ENCODE results near the gene PRDM12.
A peak's percentile ranks its signal among the peaks of the same experiment; 100 is the strongest.
"Not testable (repeated sequence)": the region's sequence is repeated elsewhere in the genome, so short reads cannot be mapped to it uniquely, and the experiment has no call there.

Gene PRDM12

DNA sequence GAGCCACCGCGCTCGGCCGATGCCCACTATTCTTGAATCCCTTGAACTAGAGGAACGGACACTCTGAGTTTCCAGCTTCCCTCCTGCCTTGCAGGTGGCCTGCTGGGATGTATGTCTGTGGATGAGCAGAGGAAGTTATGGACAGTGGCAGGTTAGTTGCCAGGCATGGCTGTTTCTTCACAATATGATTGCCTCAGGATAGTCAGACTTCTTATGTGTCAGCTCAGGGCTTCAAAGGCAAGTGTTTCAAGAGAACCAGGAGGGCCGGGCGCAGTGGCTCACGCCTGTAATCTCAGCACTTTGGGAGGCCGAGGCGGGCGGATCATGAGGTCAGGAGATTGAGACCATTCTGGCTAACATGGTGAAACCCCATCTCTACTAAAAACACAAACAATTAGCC is 21.6 kb downstream of the PRDM12 start:
- not testable (repeated sequence) for H3K9ac ChIP-seq (ENCODE audit: low read depth, low read length); H3K36me3 ChIP-seq (ENCODE audit: insufficient read depth, low read depth, low read length); H3K4me3 ChIP-seq (ENCODE audit: low read length); H3K4me1 ChIP-seq (ENCODE audit: insufficient read depth, low read length); H3K9me3 ChIP-seq (ENCODE audit: insufficient read depth, low read depth, low read length); H3K27ac ChIP-seq (ENCODE audit: low read length)
- H3K27me3 ChIP-seq (ENCODE audit: insufficient read depth, low read length) = peaks cover 21% of the 10 kb centered on the region

- Histone ChIP-seq H3K36me3 (ENCODE audit: insufficient read depth, low read depth, low read length) (no peaks in the 10 kb centered on the region), H3K27ac (ENCODE audit: low read length) (no peak overlapping the region), H3K4me3 (ENCODE audit: low read length) (no peak overlapping the region), H3K27me3 (ENCODE audit: insufficient read depth, low read length) (peaks cover 7% of the 10 kb centered on the region), H3K9me3 (ENCODE audit: insufficient read depth, low read depth, low read length) (peaks cover 7% of the 10 kb centered on the region; the same call in 1 of the 2 replicates), H3K4me1 (ENCODE audit: insufficient read depth, low read length) (peaks cover 4% of the 10 kb centered on the region; the same call in 1 of the 2 replicates), H3K9ac (ENCODE audit: low read depth, low read length) (no peak overlapping the region)
These were observed 23.2 kb downstream of the PRDM12 start for GRCh38 chr9:130687615-130688014.

DNA sequence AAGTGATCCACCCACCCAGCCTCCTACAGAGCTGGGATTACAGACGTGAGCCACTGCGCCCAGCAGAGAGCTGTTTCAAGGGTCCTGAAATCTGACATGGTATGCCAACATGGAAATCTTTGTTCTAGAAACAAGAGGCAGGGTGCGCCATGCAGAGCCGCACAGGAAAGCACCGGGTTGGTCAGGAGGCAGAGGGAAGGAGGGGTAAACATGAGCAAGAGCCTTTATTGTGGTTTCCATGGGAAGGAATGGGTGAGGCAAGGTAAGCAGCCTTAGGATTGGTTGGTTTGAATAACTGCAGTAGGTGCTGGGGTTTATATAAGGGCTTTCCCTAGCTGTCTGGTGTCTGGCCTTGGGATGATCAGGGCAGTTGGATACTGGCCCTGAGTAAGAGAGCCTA is 23.7 kb downstream of the PRDM12 start:
- Histone ChIP-seq H3K9me3 (ENCODE audit: insufficient read depth, low read depth, low read length) (peaks cover 7% of the 10 kb centered on the region; the same call in 1 of the 2 replicates), H3K4me3 (ENCODE audit: low read length) (no peak overlapping the region), H3K27me3 (ENCODE audit: insufficient read depth, low read length) (peaks cover 3% of the 10 kb centered on the region), H3K4me1 (ENCODE audit: insufficient read depth, low read length) (peaks cover 7% of the 10 kb centered on the region; the same call in 1 of the 2 replicates), H3K27ac (ENCODE audit: low read length) (no peak overlapping the region), H3K9ac (ENCODE audit: low read depth, low read length) (no peak overlapping the region), H3K36me3 (ENCODE audit: insufficient read depth, low read depth, low read length) (no peaks in the 10 kb centered on the region)

GRCh38 chr9:130689572-130689936 is 25.2 kb downstream of the PRDM12 start:
- Histone ChIP-seq H3K4me1 (ENCODE audit: insufficient read depth, low read length) (peaks cover 8% of the 10 kb centered on the region; the same call in 1 of the 2 replicates), H3K27ac (ENCODE audit: low read length) (no peak overlapping the region), H3K9me3 (ENCODE audit: insufficient read depth, low read depth, low read length) (peaks cover 7% of the 10 kb centered on the region; the same call in 1 of the 2 replicates), H3K27me3 (ENCODE audit: insufficient read depth, low read length) (no peaks in the 10 kb centered on the region), H3K9ac (ENCODE audit: low read depth, low read length) (no peak overlapping the region), H3K36me3 (ENCODE audit: insufficient read depth, low read depth, low read length) (no peaks in the 10 kb centered on the region), H3K4me3 (ENCODE audit: low read length) (no peak overlapping the region; the same call in 1 of the 2 replicates)

DNA sequence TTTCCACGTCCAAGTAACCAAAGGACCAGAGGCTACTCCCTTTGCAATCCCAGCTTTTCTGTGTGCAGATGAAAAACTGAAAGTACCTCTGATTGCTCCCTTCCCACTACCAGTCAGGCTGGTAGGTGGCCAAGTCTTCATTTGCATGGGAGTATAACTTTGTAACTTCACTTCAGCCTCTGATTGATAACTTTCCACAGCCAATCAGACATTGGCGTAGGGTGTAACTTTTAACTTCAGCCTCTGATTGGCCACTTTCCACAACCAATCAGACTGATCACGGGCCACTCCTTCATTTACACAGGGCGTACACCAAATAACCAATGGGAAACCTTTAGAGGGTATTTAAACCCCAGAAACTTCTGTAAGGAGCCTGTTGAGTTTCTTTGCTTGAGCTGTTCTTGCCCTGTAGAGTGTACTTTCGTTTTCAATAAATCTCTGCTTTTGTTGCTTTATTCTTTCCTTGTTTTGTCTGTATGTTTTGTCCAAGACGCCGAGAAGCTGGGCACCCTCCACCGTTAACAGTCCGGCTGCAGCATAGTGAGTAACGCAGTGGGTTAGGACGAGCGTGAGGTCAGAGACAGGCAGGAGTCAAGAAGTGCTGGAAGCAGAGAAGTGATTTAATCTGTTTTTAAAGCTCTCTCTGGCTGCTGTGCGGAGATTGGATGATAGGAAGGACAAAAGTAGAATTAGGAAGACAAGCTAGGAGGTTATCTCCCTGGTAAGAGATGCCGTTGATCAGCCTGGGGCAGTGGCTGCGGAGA is 25.7 kb downstream of the PRDM12 start:
- Histone ChIP-seq H3K36me3 (ENCODE audit: insufficient read depth, low read depth, low read length) (peaks cover 3% of the 10 kb centered on the region), H3K27me3 (ENCODE audit: insufficient read depth, low read length) (no peaks in the 10 kb centered on the region), H3K27ac (ENCODE audit: low read length) (no peak overlapping the region), H3K9me3 (ENCODE audit: insufficient read depth, low read depth, low read length) (peaks cover 2% of the 10 kb centered on the region; the same call in 1 of the 2 replicates), H3K4me3 (ENCODE audit: low read length) (peak overlapping the region; percentile 22; the same call in 1 of the 2 replicates), H3K4me1 (ENCODE audit: insufficient read depth, low read length) (peaks cover 8% of the 10 kb centered on the region; the same call in 1 of the 2 replicates), H3K9ac (ENCODE audit: low read depth, low read length) (peak overlapping the region; percentile 29; the same call in 1 of the 2 replicates)

- Histone ChIP-seq H3K9me3 (ENCODE audit: insufficient read depth, low read depth, low read length) (no peaks in the 10 kb centered on the region), H3K27ac (ENCODE audit: low read length) (no peak overlapping the region), H3K27me3 (ENCODE audit: insufficient read depth, low read length) (no peaks in the 10 kb centered on the region), H3K4me1 (ENCODE audit: insufficient read depth, low read length) (peaks cover 8% of the 10 kb centered on the region; the same call in 1 of the 2 replicates), H3K4me3 (ENCODE audit: low read length) (peak overlapping the region; percentile 99), H3K9ac (ENCODE audit: low read depth, low read length) (peak overlapping the region; percentile 96; the same call in 1 of the 2 replicates), H3K36me3 (ENCODE audit: insufficient read depth, low read depth, low read length) (peaks cover 25% of the 10 kb centered on the region)
These were observed 27.9 kb downstream of the PRDM12 start for GRCh38 chr9:130692321-130692720.

DNA sequence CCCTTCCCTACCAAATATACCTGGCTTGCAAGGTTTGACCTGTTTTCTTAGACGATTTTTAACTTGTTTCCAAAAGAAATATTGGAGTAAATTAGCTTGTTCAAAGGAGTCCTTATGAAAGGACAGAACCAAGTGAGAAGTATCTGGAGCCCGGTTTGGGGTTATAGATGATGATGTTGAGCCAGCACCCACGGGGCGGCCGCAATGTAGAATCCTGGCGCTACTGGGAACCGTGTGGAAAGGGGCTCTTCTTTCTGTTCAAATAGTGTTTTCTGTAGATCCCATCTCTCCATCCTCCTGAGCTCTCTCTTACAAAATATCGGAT is 28.7 kb downstream of the PRDM12 start:
- Histone ChIP-seq H3K27me3 (ENCODE audit: insufficient read depth, low read length) (no peaks in the 10 kb centered on the region), H3K36me3 (ENCODE audit: insufficient read depth, low read depth, low read length) (peaks cover 32% of the 10 kb centered on the region), H3K4me1 (ENCODE audit: insufficient read depth, low read length) (peaks cover 8% of the 10 kb centered on the region; the same call in 1 of the 2 replicates), H3K27ac (ENCODE audit: low read length) (no peak overlapping the region), H3K9ac (ENCODE audit: low read depth, low read length) (peak overlapping the region; percentile 96; the same call in 1 of the 2 replicates), H3K9me3 (ENCODE audit: insufficient read depth, low read depth, low read length) (no peaks in the 10 kb centered on the region), H3K4me3 (ENCODE audit: low read length) (peak overlapping the region; percentile 99)

- Histone ChIP-seq H3K4me1 (ENCODE audit: insufficient read depth, low read length) (peaks cover 8% of the 10 kb centered on the region; the same call in 1 of the 2 replicates), H3K9me3 (ENCODE audit: insufficient read depth, low read depth, low read length) (no peaks in the 10 kb centered on the region), H3K9ac (ENCODE audit: low read depth, low read length) (peak within 1 kb of the TSS; percentile 96), H3K27me3 (ENCODE audit: insufficient read depth, low read length) (no peaks in the 10 kb centered on the region), H3K27ac (ENCODE audit: low read length) (peak within 1 kb of the TSS; percentile 60), H3K36me3 (ENCODE audit: insufficient read depth, low read depth, low read length) (peaks cover 38% of the 10 kb centered on the region), H3K4me3 (ENCODE audit: low read length) (peak within 1 kb of the TSS; percentile 99)
These were observed 29.2 kb downstream of the PRDM12 start, which contains the start of gene EXOSC2 for GRCh38 chr9:130693426-130694191. EXOSC2 (plus strand) TSS chr9:130693780; CDS start chr9:130693792, 12 bp downstream.

GRCh38 chr9:130694205-130694604 is 29.8 kb downstream of the PRDM12 start:
- H3K4me3 ChIP-seq (ENCODE audit: low read length) = peak overlapping the region; percentile 99
- peak overlapping the region; percentile 96 for H3K9ac ChIP-seq (ENCODE audit: low read depth, low read length)
- H3K27ac ChIP-seq (ENCODE audit: low read length) = peak overlapping the region; percentile 60
- no peaks in the 10 kb centered on the region for H3K27me3 ChIP-seq (ENCODE audit: insufficient read depth, low read length)
- peaks cover 8% of the 10 kb centered on the region; the same call in 1 of the 2 replicates for H3K4me1 ChIP-seq (ENCODE audit: insufficient read depth, low read length)
- peaks cover 44% of the 10 kb centered on the region for H3K36me3 ChIP-seq (ENCODE audit: insufficient read depth, low read depth, low read length)
- no peaks in the 10 kb centered on the region for H3K9me3 ChIP-seq (ENCODE audit: insufficient read depth, low read depth, low read length)

- H3K36me3 ChIP-seq (ENCODE audit: insufficient read depth, low read depth, low read length) = peaks cover 58% of the 10 kb centered on the region
- 0 out of 2 replicates have a peak, but pooled peaks cover 4% of the 10 kb centered on the region for H3K4me1 ChIP-seq (ENCODE audit: insufficient read depth, low read length)
- H3K9ac ChIP-seq (ENCODE audit: low read depth, low read length) = no peak overlapping the region
- no peaks in the 10 kb centered on the region for H3K27me3 ChIP-seq (ENCODE audit: insufficient read depth, low read length)
- no peak overlapping the region for H3K4me3 ChIP-seq (ENCODE audit: low read length)
- H3K27ac ChIP-seq (ENCODE audit: low read length) = no peak overlapping the region
- H3K9me3 ChIP-seq (ENCODE audit: insufficient read depth, low read depth, low read length) = no peaks in the 10 kb centered on the region
These were observed 31.8 kb downstream of the PRDM12 start for GRCh38 chr9:130696139-130696650.

- Histone ChIP-seq H3K27ac (ENCODE audit: low read length) (no peak overlapping the region), H3K27me3 (ENCODE audit: insufficient read depth, low read length) (no peaks in the 10 kb centered on the region), H3K4me3 (ENCODE audit: low read length) (no peak overlapping the region), H3K36me3 (ENCODE audit: insufficient read depth, low read depth, low read length) (peaks cover 66% of the 10 kb centered on the region), H3K9me3 (ENCODE audit: insufficient read depth, low read depth, low read length) (no peaks in the 10 kb centered on the region), H3K4me1 (ENCODE audit: insufficient read depth, low read length) (0 out of 2 replicates have a peak, but pooled peaks cover 4% of the 10 kb centered on the region), H3K9ac (ENCODE audit: low read depth, low read length) (no peak overlapping the region)
These were observed 32.6 kb downstream of the PRDM12 start for GRCh38 chr9:130696996-130697395.

All from iPS-20b (cell line).